Measurements from ENCODE around the gene SLC37A2.

SLC37A2 gene

GRCh38 chr11:125124618-125124992 lies 61.5 kb downstream of the SLC37A2 start:
- no peak overlapping the region for H3K27ac ChIP-seq
- TF ChIP-seq ZFX (IDR thresholded peaks at IDR 0.05; ENCODE audit: borderline replicate concordance): no peak
- no peak for TF ChIP-seq CTCF (IDR thresholded peaks at IDR 0.05)

- no peak overlapping the region for H3K27ac ChIP-seq
- no peak for TF ChIP-seq CTCF (IDR thresholded peaks at IDR 0.05)
- no peak for TF ChIP-seq ZFX (IDR thresholded peaks at IDR 0.05; ENCODE audit: borderline replicate concordance)
These were observed 65.3 kb downstream of the SLC37A2 start for GRCh38 chr11:125128450-125128849.

GRCh38 chr11:125129316-125129993 lies 66.3 kb downstream of the SLC37A2 start:
- no peak overlapping the region for H3K27ac ChIP-seq
- TF ChIP-seq CTCF (IDR thresholded peaks at IDR 0.05) (no peak), ZFX (IDR thresholded peaks at IDR 0.05; ENCODE audit: borderline replicate concordance) (no peak)

GRCh38 chr11:125132071-125132470 lies 69.0 kb downstream of the SLC37A2 start:
- no peak for TF ChIP-seq ZFX (IDR thresholded peaks at IDR 0.05; ENCODE audit: borderline replicate concordance)
- TF ChIP-seq CTCF (IDR thresholded peaks at IDR 0.05): no peak
- no peak overlapping the region for H3K27ac ChIP-seq

GRCh38 chr11:125132596-125132995 lies 69.5 kb downstream of the SLC37A2 start:
- no peak overlapping the region for H3K27ac ChIP-seq
- TF ChIP-seq CTCF (IDR thresholded peaks at IDR 0.05) (no peak), ZFX (IDR thresholded peaks at IDR 0.05; ENCODE audit: borderline replicate concordance) (no peak)

GRCh38 chr11:125136001-125136400 lies 72.9 kb downstream of the SLC37A2 start:
- no peak for TF ChIP-seq CTCF (IDR thresholded peaks at IDR 0.05)
- TF ChIP-seq ZFX (IDR thresholded peaks at IDR 0.05; ENCODE audit: borderline replicate concordance): no peak
- no peak overlapping the region for H3K27ac ChIP-seq

- no peak overlapping the region for H3K27ac ChIP-seq
- no peak for TF ChIP-seq CTCF (IDR thresholded peaks at IDR 0.05)
- no peak for TF ChIP-seq ZFX (IDR thresholded peaks at IDR 0.05; ENCODE audit: borderline replicate concordance)
These were observed 75.9 kb downstream of the SLC37A2 start for GRCh38 chr11:125138966-125139365.

All from 22Rv1 (cell line).